GM23338 (cell line): ENCODE measurements around the gene WNT4.

ENCODE experiments used
- CREB1 ChIP-seq: fragments of 250-450 bp; sonication (Bioruptor Pico); IDR thresholded peaks from 2 replicates; pipeline ENCODE4 v1.5.0; 2020; ENCODE audit warnings: low read depth, mild to moderate bottlenecking, moderate library complexity
- EZH2 ChIP-seq: fragments of 200-600 bp; sonication (generic); IDR thresholded peaks from one replicate; pipeline ENCODE4 v1.8.0; 2017; ENCODE audit warnings: antibody characterized with exemption, mild to moderate bottlenecking, low read depth; ENCODE audit not compliant: unreplicated experiment
- EZH2phosphoT487 ChIP-seq: fragments of 200-600 bp; sonication (generic); IDR thresholded peaks from one replicate; pipeline ENCODE4 v1.8.1; 2018; ENCODE audit warnings: antibody characterized with exemption; ENCODE audit not compliant: unreplicated experiment
- POLR2AphosphoS5 ChIP-seq: IDR thresholded peaks from 2 replicates; pipeline ENCODE4 v1.6.1; 2016; ENCODE audit warnings: antibody characterized with exemption, low read depth
- TF ChIP-seq, protein P1 (sequence below), 2 experiments: fragments of 200-600 bp in 1 of 2; sonication (generic) in 1 of 2; conservative IDR thresholded peaks; 2 replicates each; pipeline versions ENCODE4 v1.5.1 to v1.6.1; 2016 to 2017; ENCODE audit warnings: antibody characterized with exemption in 2 of 2, low read depth in 2 of 2, mild to moderate bottlenecking in 2 of 2, moderate library complexity in 1 of 2
- TF ChIP-seq, protein P2 (sequence below): IDR thresholded peaks from one replicate; pipeline ENCODE4 v1.6.1; 2018; ENCODE audit warnings: antibody characterized with exemption; ENCODE audit not compliant: unreplicated experiment

DNA sequence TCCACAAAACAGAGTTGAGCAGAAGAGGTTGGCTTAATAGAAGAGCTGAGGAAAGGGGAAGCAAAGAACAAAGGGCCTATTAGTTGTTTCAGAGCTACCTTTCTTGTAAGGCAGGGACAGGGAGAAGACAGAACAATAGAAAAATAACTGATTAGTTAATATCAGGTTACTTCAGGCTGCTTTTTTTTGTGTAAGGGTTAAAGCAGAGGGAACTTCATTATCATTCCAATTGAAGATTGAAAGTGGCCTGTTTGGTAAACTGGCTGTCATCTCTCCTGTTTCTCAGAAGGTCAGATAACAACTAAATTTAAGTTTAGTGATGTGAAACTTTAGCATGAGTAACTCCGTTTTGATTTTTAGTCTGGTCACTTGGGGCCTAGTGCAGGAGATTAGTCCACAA lies 68.1 kb downstream of the WNT4 start:
- TF ChIP-seq POLR2AphosphoS5: no peak
- TF ChIP-seq, protein P1, sequence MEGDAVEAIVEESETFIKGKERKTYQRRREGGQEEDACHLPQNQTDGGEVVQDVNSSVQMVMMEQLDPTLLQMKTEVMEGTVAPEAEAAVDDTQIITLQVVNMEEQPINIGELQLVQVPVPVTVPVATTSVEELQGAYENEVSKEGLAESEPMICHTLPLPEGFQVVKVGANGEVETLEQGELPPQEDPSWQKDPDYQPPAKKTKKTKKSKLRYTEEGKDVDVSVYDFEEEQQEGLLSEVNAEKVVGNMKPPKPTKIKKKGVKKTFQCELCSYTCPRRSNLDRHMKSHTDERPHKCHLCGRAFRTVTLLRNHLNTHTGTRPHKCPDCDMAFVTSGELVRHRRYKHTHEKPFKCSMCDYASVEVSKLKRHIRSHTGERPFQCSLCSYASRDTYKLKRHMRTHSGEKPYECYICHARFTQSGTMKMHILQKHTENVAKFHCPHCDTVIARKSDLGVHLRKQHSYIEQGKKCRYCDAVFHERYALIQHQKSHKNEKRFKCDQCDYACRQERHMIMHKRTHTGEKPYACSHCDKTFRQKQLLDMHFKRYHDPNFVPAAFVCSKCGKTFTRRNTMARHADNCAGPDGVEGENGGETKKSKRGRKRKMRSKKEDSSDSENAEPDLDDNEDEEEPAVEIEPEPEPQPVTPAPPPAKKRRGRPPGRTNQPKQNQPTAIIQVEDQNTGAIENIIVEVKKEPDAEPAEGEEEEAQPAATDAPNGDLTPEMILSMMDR (conservative IDR thresholded peaks at IDR 0.05; ENCODE audit: low read depth in 2 of 2): no peak
- no peak for TF ChIP-seq EZH2
- no peak for TF ChIP-seq CREB1
- no peak for TF ChIP-seq EZH2phosphoT487
- TF ChIP-seq, protein P2, sequence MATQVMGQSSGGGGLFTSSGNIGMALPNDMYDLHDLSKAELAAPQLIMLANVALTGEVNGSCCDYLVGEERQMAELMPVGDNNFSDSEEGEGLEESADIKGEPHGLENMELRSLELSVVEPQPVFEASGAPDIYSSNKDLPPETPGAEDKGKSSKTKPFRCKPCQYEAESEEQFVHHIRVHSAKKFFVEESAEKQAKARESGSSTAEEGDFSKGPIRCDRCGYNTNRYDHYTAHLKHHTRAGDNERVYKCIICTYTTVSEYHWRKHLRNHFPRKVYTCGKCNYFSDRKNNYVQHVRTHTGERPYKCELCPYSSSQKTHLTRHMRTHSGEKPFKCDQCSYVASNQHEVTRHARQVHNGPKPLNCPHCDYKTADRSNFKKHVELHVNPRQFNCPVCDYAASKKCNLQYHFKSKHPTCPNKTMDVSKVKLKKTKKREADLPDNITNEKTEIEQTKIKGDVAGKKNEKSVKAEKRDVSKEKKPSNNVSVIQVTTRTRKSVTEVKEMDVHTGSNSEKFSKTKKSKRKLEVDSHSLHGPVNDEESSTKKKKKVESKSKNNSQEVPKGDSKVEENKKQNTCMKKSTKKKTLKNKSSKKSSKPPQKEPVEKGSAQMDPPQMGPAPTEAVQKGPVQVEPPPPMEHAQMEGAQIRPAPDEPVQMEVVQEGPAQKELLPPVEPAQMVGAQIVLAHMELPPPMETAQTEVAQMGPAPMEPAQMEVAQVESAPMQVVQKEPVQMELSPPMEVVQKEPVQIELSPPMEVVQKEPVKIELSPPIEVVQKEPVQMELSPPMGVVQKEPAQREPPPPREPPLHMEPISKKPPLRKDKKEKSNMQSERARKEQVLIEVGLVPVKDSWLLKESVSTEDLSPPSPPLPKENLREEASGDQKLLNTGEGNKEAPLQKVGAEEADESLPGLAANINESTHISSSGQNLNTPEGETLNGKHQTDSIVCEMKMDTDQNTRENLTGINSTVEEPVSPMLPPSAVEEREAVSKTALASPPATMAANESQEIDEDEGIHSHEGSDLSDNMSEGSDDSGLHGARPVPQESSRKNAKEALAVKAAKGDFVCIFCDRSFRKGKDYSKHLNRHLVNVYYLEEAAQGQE: no peak
